SK-N-MC (cell line): Measurements from ENCODE around the gene ZNF37A.
A peak's percentile ranks its signal among the peaks of the same experiment; 100 is the strongest.
"Not testable (repeated sequence)": the region's sequence is repeated elsewhere in the genome, so short reads cannot be mapped to it uniquely, and the experiment has no call there.

Experiments
- DNase-seq: peaks from one replicate; pipeline ENCODE4 v3.0.0-alpha.2; 2011; ENCODE audit warnings: low read depth, low spot score
- H3K27ac ChIP-seq: fragments of 200-600 bp; sonication (generic); 2 replicates; pipeline ENCODE4 v1.5.1; 2016; ENCODE audit warnings: mixed run types
- H3K36me3 ChIP-seq: fragments of 200-600 bp; sonication (generic); 2 replicates; pipeline ENCODE4 v1.6.1; 2017; ENCODE audit warnings: antibody characterized with exemption, low read length, mixed read lengths; ENCODE audit not compliant: insufficient read depth
- H3K4me3 ChIP-seq: fragments of 200-600 bp; sonication (generic); 2 replicates; pipeline ENCODE4 v1.5.1; 2016
- H3K9ac ChIP-seq: fragments of 200-600 bp; sonication (generic); 2 replicates; pipeline ENCODE4 v1.8.0; 2017; ENCODE audit warnings: mixed run types, mixed read lengths; ENCODE audit not compliant: insufficient read length
- H3K9me3 ChIP-seq: fragments of 200-600 bp; sonication (generic); 2 replicates; pipeline ENCODE4 v1.6.1; 2017; ENCODE audit warnings: low read depth, mild to moderate bottlenecking, antibody characterized with exemption, low read length, moderate library complexity, mixed read lengths
- EZH2 ChIP-seq: fragments of 200-600 bp; sonication (generic); IDR thresholded peaks from one replicate; pipeline ENCODE4 v1.6.1; 2017; ENCODE audit warnings: antibody characterized with exemption
- FOXP2 ChIP-seq: optimal IDR thresholded peaks from 2 replicates; pipeline ENCODE3; 2011; ENCODE audit warnings: mild to moderate bottlenecking, moderate library complexity; ENCODE audit not compliant: insufficient read depth; ENCODE audit errors: extremely low read length, control extremely low read depth
- POLR2AphosphoS5 ChIP-seq: IDR thresholded peaks from 2 replicates; pipeline ENCODE4 v1.6.1; 2012; ENCODE audit warnings: mild to moderate bottlenecking, low read depth, low read length, borderline replicate concordance

The ZNF37A gene

GRCh38 chr10:38094158-38094926, at the start of gene ZNF37A:
Gene ZNF37A (plus strand): TSS chr10:38094337. CDS start chr10:38096618, 2,281 bp downstream.
- H3K36me3 ChIP-seq: peaks cover 36% of the 10 kb centered on the region
- no peak for TF ChIP-seq FOXP2
- TF ChIP-seq EZH2: no peak
- peak; percentile 62 for TF ChIP-seq POLR2AphosphoS5
- peak within 1 kb of the TSS; percentile 77 for H3K9ac ChIP-seq
- peak; percentile 45 for DNase-seq
- H3K4me3 ChIP-seq: peak within 1 kb of the TSS; percentile 82
- H3K27ac ChIP-seq: no peak within 1 kb of the TSS
- no peaks in the 10 kb centered on the region for H3K9me3 ChIP-seq

GRCh38 chr10:38045129-38045528, 49.0 kb upstream of the ZNF37A start:
- H3K9ac ChIP-seq: no peak overlapping the region

GRCh38 chr10:38047666-38048065, 46.5 kb upstream of the ZNF37A start:
- H3K9ac ChIP-seq: no peak overlapping the region
- H3K36me3 ChIP-seq: no peaks in the 10 kb centered on the region; the same call in 1 of the 2 replicates
- H3K27ac ChIP-seq: no peak overlapping the region
- H3K9me3 ChIP-seq: no peaks in the 10 kb centered on the region
- TF ChIP-seq FOXP2: no peak
- no peak for TF ChIP-seq EZH2
- no peak for TF ChIP-seq POLR2AphosphoS5
- no peak overlapping the region for H3K4me3 ChIP-seq
- DNase-seq: no peak

More at GRCh38 chr10:38045129-38045528, 49.0 kb upstream of the ZNF37A start:
- DNase-seq: no peak
- TF ChIP-seq FOXP2 (no peak), EZH2 (no peak), POLR2AphosphoS5 (no peak)
- Histone ChIP-seq H3K27ac (no peak overlapping the region), H3K9me3 (no peaks in the 10 kb centered on the region), H3K4me3 (no peak overlapping the region), H3K36me3 (no peaks in the 10 kb centered on the region; the same call in 1 of the 2 replicates)

- DNase-seq: no peak
- Histone ChIP-seq H3K9me3 (no peaks in the 10 kb centered on the region), H3K27ac (peak overlapping the region; percentile 95), H3K9ac (no peak overlapping the region), H3K36me3 (peaks cover 14% of the 10 kb centered on the region), H3K4me3 (peak overlapping the region; percentile 48; the same call in 1 of the 2 replicates)
- TF ChIP-seq FOXP2 (no peak), POLR2AphosphoS5 (no peak), EZH2 (no peak)
These were observed 43.9 kb upstream of the ZNF37A start for GRCh38 chr10:38050212-38050611.

- peaks cover 30% of the 10 kb centered on the region for H3K36me3 ChIP-seq
- H3K4me3 ChIP-seq: no peak overlapping the region
- H3K9me3 ChIP-seq: no peaks in the 10 kb centered on the region
- H3K9ac ChIP-seq: no peak overlapping the region
- DNase-seq: no peak
- no peak overlapping the region for H3K27ac ChIP-seq
- TF ChIP-seq FOXP2 (no peak), EZH2 (no peak), POLR2AphosphoS5 (no peak)
These were observed 39.8 kb upstream of the ZNF37A start for GRCh38 chr10:38054361-38054797.

GRCh38 chr10:38055274-38055894, 38.8 kb upstream of the ZNF37A start:
- not testable (repeated sequence) for H3K9me3 ChIP-seq, H3K9ac ChIP-seq, H3K27ac ChIP-seq, H3K4me3 ChIP-seq, DNase-seq
- peaks cover 30% of the 10 kb centered on the region for H3K36me3 ChIP-seq

GRCh38 chr10:38069663-38070062, 24.5 kb upstream of the ZNF37A start:
- not testable (repeated sequence) for H3K9me3 ChIP-seq, H3K36me3 ChIP-seq, DNase-seq, H3K4me3 ChIP-seq, H3K27ac ChIP-seq, H3K9ac ChIP-seq

GRCh38 chr10:38070501-38070900, 23.6 kb upstream of the ZNF37A start:
- H3K9ac ChIP-seq: no peak overlapping the region
- TF ChIP-seq EZH2: no peak
- no peak for TF ChIP-seq POLR2AphosphoS5
- no peak for TF ChIP-seq FOXP2
- H3K36me3 ChIP-seq: no peaks in the 10 kb centered on the region
- no peak for DNase-seq
- no peak overlapping the region for H3K27ac ChIP-seq
- H3K4me3 ChIP-seq: no peak overlapping the region
- no peaks in the 10 kb centered on the region for H3K9me3 ChIP-seq

GRCh38 chr10:38072552-38072951, 21.6 kb upstream of the ZNF37A start:
- TF ChIP-seq EZH2: no peak
- DNase-seq: no peak
- Histone ChIP-seq H3K4me3 (no peak overlapping the region), H3K9me3 (no peaks in the 10 kb centered on the region), H3K9ac (no peak overlapping the region), H3K36me3 (no peaks in the 10 kb centered on the region), H3K27ac (no peak overlapping the region)
